A549 treated with dexamethasone at 1 μM for 4 hours (cell line): ENCODE data around the gene CLEC5A. TPM values are rescaled to one million over a fixed set of nuclear protein-coding genes. Genes with fewer than 3 reads are reported as not detected.

Source experiments
- total RNA-seq: library from RNA; stranded (reverse); fragments of 200-300 nt; extraction: Qiagen RNA extraction; gene quantifications from 5 replicates; pipeline ENCODE4 v1.2.3, GENCODE V29; 2022

CLEC5A gene
- not detected in 5 replicates for total RNA-seq

GRCh38 chr7:141946796-141947195 is at the start of gene CLEC5A:
Gene CLEC5A (minus strand): TSS chr7:141946974. CDS start chr7:141946292, 682 bp downstream.

GRCh38 chr7:141973673-141974072 is 26.9 kb upstream of the CLEC5A start, which contains the start of gene TAS2R38:
Gene TAS2R38 (minus strand): TSS chr7:141973773. CDS start chr7:141973689, 84 bp downstream.

GRCh38 chr7:141916099-141916498 is 30.7 kb downstream of the CLEC5A start, which contains the start of gene OR9A4:
Gene OR9A4 (plus strand): TSS chr7:141916399. CDS start chr7:141918876, 2,477 bp downstream.

Other genes with a start within 250 kb of the CLEC5A start
- 4.6 to 6.8 TPM (median 6.1 TPM) in 5 replicates for gene DENND11, start 244.8 kb downstream of the CLEC5A start, total RNA-seq
- gene WEE2, start 238.6 kb downstream of the CLEC5A start, total RNA-seq: not detected in 5 replicates
- 280 to 363 TPM (median 299 TPM) in 5 replicates for gene SSBP1, start 208.6 kb downstream of the CLEC5A start, total RNA-seq
- gene TAS2R3, start 182.9 kb downstream of the CLEC5A start, total RNA-seq: 0.10 TPM in 1 of 5 replicates, not detected in the others
- 0.11 to 0.17 TPM (median 0.11 TPM) in 5 replicates for gene TAS2R4, start 170.3 kb downstream of the CLEC5A start, total RNA-seq
- 0.26 to 0.50 TPM (median 0.43 TPM) in 5 replicates for gene TAS2R5, start 156.8 kb downstream of the CLEC5A start, total RNA-seq
- not detected in 5 replicates for gene PRSS37, start 105.5 kb downstream of the CLEC5A start, total RNA-seq
- gene OR9A4, start 30.6 kb downstream of the CLEC5A start, total RNA-seq: not detected in 5 replicates
- gene TAS2R38, start 26.8 kb upstream of the CLEC5A start, total RNA-seq: not detected in 5 replicates
- 0.54 to 0.94 TPM (median 0.79 TPM) in 5 replicates for gene MGAM, start 48.9 kb upstream of the CLEC5A start, total RNA-seq
- 0.01 to 0.02 TPM in 2 of 5 replicates, not detected in the others for gene MGAM2, start 164.7 kb upstream of the CLEC5A start, total RNA-seq